GM12872 (cell line): ENCODE data around the gene ATP2C1.

ENCODE experiments used
- CTCF ChIP-seq: IDR thresholded peaks from 3 replicates; pipeline ENCODE4 v1.5.1; 2011; ENCODE audit warnings: low read depth, mild to moderate bottlenecking, low read length, moderate library complexity; ENCODE audit not compliant: insufficient read depth

ATP2C1 gene

GRCh38 chr3:130893376-130894129, at the start of gene ATP2C1:
Gene ATP2C1, plus strand, starts transcription at chr3:130894084. Its CDS starts 686 bp downstream, at chr3:130894770.
- no peak for TF ChIP-seq CTCF

GRCh38 chr3:130844462-130844861, 49.4 kb upstream of the ATP2C1 start:
- no peak for TF ChIP-seq CTCF

GRCh38 chr3:130846181-130846580, 47.7 kb upstream of the ATP2C1 start:
- TF ChIP-seq CTCF: no peak

- TF ChIP-seq CTCF: no peak
These were observed 44.8 kb upstream of the ATP2C1 start for GRCh38 chr3:130849091-130849552.

- no peak for TF ChIP-seq CTCF
These were observed 43.7 kb upstream of the ATP2C1 start for GRCh38 chr3:130850044-130850797.

- TF ChIP-seq CTCF: no peak
These were observed 43.0 kb upstream of the ATP2C1 start for GRCh38 chr3:130850843-130851242.

GRCh38 chr3:130851277-130851676, 42.6 kb upstream of the ATP2C1 start:
- no peak for TF ChIP-seq CTCF
